ENCODE data around the gene GINS2.

The GINS2 gene

GRCh38 chr16:85667261-85667660 is 21.5 kb downstream of the GINS2 start:
- no peak for DNase-seq (ENCODE audit: low read depth)

GRCh38 chr16:85665929-85666328 is 22.8 kb downstream of the GINS2 start:
- DNase-seq (ENCODE audit: low read depth): no peak

GRCh38 chr16:85665373-85665740 is 23.4 kb downstream of the GINS2 start:
- DNase-seq (ENCODE audit: low read depth): no peak

- DNase-seq (ENCODE audit: low read depth): no peak
Observed at GRCh38 chr16:85664580-85665372, 24.0 kb downstream of the GINS2 start.

GRCh38 chr16:85663891-85664321 is 24.8 kb downstream of the GINS2 start:
- no peak for DNase-seq (ENCODE audit: low read depth)

GRCh38 chr16:85662976-85663830 is 25.6 kb downstream of the GINS2 start:
- DNase-seq (ENCODE audit: low read depth): no peak

GRCh38 chr16:85662482-85662812 is 26.3 kb downstream of the GINS2 start:
- no peak for DNase-seq (ENCODE audit: low read depth)

- DNase-seq (ENCODE audit: low read depth): no peak
Observed at GRCh38 chr16:85661740-85662481, 26.8 kb downstream of the GINS2 start.

GRCh38 chr16:85660843-85661739 is 27.7 kb downstream of the GINS2 start:
- no peak for DNase-seq (ENCODE audit: low read depth)

GRCh38 chr16:85659805-85660511 is 28.8 kb downstream of the GINS2 start:
- DNase-seq (ENCODE audit: low read depth): no peak

GRCh38 chr16:85659336-85659735 is 29.4 kb downstream of the GINS2 start:
- DNase-seq (ENCODE audit: low read depth): no peak

- DNase-seq (ENCODE audit: low read depth): no peak
Observed at GRCh38 chr16:85658504-85659326, 30.0 kb downstream of the GINS2 start.

- DNase-seq (ENCODE audit: low read depth): no peak
Observed at GRCh38 chr16:85657996-85658395, 30.8 kb downstream of the GINS2 start.

GRCh38 chr16:85657267-85657650 is 31.5 kb downstream of the GINS2 start:
- DNase-seq (ENCODE audit: low read depth): no peak

- no peak for DNase-seq (ENCODE audit: low read depth)
Observed at GRCh38 chr16:85656351-85657266, 32.1 kb downstream of the GINS2 start.

- DNase-seq (ENCODE audit: low read depth): no peak
Observed at GRCh38 chr16:85655216-85656129, 33.3 kb downstream of the GINS2 start.

GRCh38 chr16:85654251-85655095 is 34.3 kb downstream of the GINS2 start:
- DNase-seq (ENCODE audit: low read depth): no peak
